HepG2 (cell line): Measurements from ENCODE around the gene IQGAP2. TPM values are rescaled to one million over a fixed set of nuclear protein-coding genes. Genes with fewer than 3 reads are reported as not detected.
A peak's percentile ranks its signal among the peaks of the same experiment; 100 is the strongest.

Source experiments
- CHCHD3 ChIP-seq: sonication (generic); formaldehyde crosslinking; IDR thresholded peaks from 2 replicates; pipeline ENCODE4 v1.8.0; 2022; ENCODE audit warnings: mild to moderate bottlenecking, missing genetic modification reagents, moderate library complexity
- DNMT1 ChIP-seq: sonication (generic); formaldehyde crosslinking; IDR thresholded peaks from 2 replicates; pipeline ENCODE4 v1.5.1; 2020; ENCODE audit warnings: mild to moderate bottlenecking, missing genetic modification reagents
- FOXJ3 ChIP-seq: sonication (generic); formaldehyde crosslinking; IDR thresholded peaks from 2 replicates; pipeline ENCODE4 v1.4.0; 2020; ENCODE audit warnings: missing genetic modification reagents, mild to moderate bottlenecking, borderline replicate concordance
- HOXA9 ChIP-seq: sonication (generic); formaldehyde crosslinking; IDR thresholded peaks from 2 replicates; pipeline ENCODE4 v1.8.1; 2022; ENCODE audit warnings: missing genetic modification reagents, mild to moderate bottlenecking, moderate library complexity, borderline replicate concordance
- MED1 ChIP-seq: sonication (generic); formaldehyde crosslinking; IDR thresholded peaks from 2 replicates; pipeline ENCODE4 v1.4.0; 2020; ENCODE audit warnings: missing genetic modification reagents
- PHB2 ChIP-seq: fragments of 450-650 bp; IDR thresholded peaks from 2 replicates; pipeline ENCODE4 v1.6.1; 2018; ENCODE audit not compliant: partially characterized antibody
- RFX5 ChIP-seq: IDR thresholded peaks from 2 replicates; pipeline ENCODE4 v1.6.1; 2011; ENCODE audit warnings: low read depth, low read length, improper control_type of control experiment
- U2AF1 ChIP-seq: fragments of 200-400 bp; formaldehyde crosslinking; optimal IDR thresholded peaks from 2 replicates; pipeline ENCODE3; 2017; ENCODE audit warnings: mild to moderate bottlenecking, low read depth, low read length
- ZNF121 ChIP-seq: sonication (generic); formaldehyde crosslinking; IDR thresholded peaks from 2 replicates; pipeline ENCODE4 v1.5.0; 2020; ENCODE audit warnings: mild to moderate bottlenecking, missing genetic modification reagents
- ZNF367 ChIP-seq: sonication (generic); formaldehyde crosslinking; IDR thresholded peaks from 2 replicates; pipeline ENCODE4 v1.4.0; 2020; ENCODE audit warnings: missing genetic modification reagents, borderline replicate concordance
- ZNF570 ChIP-seq: sonication (generic); formaldehyde crosslinking; IDR thresholded peaks from 2 replicates; pipeline ENCODE4 v1.4.0; 2020; ENCODE audit warnings: mild to moderate bottlenecking, missing genetic modification reagents, borderline replicate concordance
- ZNF678 ChIP-seq: sonication (generic); formaldehyde crosslinking; IDR thresholded peaks from 2 replicates; pipeline ENCODE4 v1.4.0; 2020; ENCODE audit warnings: mild to moderate bottlenecking, missing genetic modification reagents
- polyA plus RNA-seq, 8 experiments: library from polyadenylated mRNA; depleted of rRNA in 3 of 8; stranded (reverse) in 7 of 8; unstranded in 1 of 8; fragments of >200 nt; fragmentation: Illumina TruSeq in 4 of 8; extraction: Trizol in 4 of 8; gene quantifications; 2 replicates each; pipeline versions ENCODE4 v1.2.1 to v1.2.3, GENCODE V29; 2011 to 2016; ENCODE audit warnings: low read depth in 4 of 8, missing spikeins in 1 of 8, mixed read lengths in 1 of 8; ENCODE audit not compliant: insufficient read depth in 1 of 8
- total RNA-seq, 5 experiments: library from RNA; depleted of rRNA; stranded (reverse); fragments of >200 nt; fragmentation: Illumina TruSeq; extraction: Trizol; gene quantifications; 2 replicates each; pipeline ENCODE4 v1.2.3, GENCODE V29; 2016; ENCODE audit warnings: low read depth in 1 of 5
- TF ChIP-seq, protein P1 (sequence below): sonication (generic); formaldehyde crosslinking; IDR thresholded peaks from 2 replicates; pipeline ENCODE4 v1.4.0; 2020; ENCODE audit warnings: mild to moderate bottlenecking, low read depth, missing genetic modification reagents
- TF ChIP-seq, protein P2 (sequence below): sonication (generic); formaldehyde crosslinking; IDR thresholded peaks from 2 replicates; pipeline ENCODE4 v1.8.0; 2022; ENCODE audit warnings: missing genetic modification reagents, mild to moderate bottlenecking, borderline replicate concordance
- TF ChIP-seq, protein P3 (sequence below): sonication (generic); formaldehyde crosslinking; IDR thresholded peaks from 2 replicates; pipeline ENCODE4 v1.4.0; 2020; ENCODE audit warnings: mild to moderate bottlenecking, missing genetic modification reagents
- TF ChIP-seq, protein P4 (sequence below): sonication (generic); formaldehyde crosslinking; IDR thresholded peaks from 2 replicates; pipeline ENCODE4 v1.4.0; 2020; ENCODE audit warnings: mild to moderate bottlenecking, missing genetic modification reagents, borderline replicate concordance

IQGAP2 gene
- total and polyA plus RNA-seq, 2 of the 13 experiments (the other 11 are each of a cell fraction or from before 2014, with no cell fraction given), result 35.2 to 83.3 TPM

DNA sequence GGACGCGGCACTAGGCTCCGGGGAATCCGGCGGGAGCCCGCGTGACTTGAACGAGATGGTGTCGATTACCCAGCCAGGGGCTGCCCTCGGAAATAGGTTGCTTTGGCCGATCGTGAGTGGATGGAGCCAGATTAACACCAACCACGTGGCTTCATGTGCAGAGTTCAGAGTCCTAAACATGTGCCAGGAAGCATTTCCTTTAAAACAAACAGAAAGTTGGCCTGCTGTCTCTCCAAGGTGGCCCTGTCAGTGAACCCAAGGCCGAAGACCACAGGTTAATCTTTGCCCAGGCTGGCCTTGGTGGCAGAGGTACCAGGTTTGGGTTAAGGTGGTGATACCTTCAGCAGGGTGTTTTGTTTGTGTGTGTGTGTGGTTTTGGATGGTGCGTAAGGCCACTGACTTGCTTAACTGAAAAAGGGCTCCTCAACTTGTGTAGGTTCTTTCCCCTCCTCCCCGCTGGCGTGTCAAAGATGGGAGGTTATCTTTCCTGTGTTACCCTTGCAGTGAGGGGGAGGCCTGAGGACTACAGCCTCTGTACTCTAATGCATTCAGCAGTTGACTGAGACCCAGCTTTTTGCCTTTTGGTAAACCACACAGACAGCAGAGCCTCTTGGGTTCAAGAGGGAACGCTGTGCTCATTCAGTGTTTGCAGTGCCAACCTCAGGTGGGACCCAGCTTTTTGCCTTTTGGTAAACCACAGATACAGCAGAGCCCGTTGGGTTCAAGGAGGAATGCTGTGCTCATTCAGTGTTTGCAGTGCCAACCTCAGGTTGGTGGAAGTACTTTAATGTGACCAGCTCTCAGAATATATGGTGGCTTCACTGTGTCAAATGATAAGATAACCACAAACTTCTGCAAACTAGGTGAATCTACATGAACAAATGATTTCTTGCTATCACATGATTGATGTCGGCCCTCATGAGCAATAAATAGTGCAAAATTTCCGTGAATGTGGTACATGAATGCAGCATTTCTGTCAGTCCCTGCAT, 1.4 kb downstream of the IQGAP2 start (continued):
- no peak for TF ChIP-seq CHCHD3
- TF ChIP-seq MED1 (CRISPR knock-in tag), result peak; percentile 97
- TF ChIP-seq RFX5, result no peak
- no peak for TF ChIP-seq HOXA9 (CRISPR knock-in tag)
- no peak for TF ChIP-seq DNMT1 (CRISPR knock-in tag)
- TF ChIP-seq ZNF678 (CRISPR knock-in tag), result 0 out of 2 replicates have a peak, but pooled peaks have one; percentile 23
- no peak for TF ChIP-seq ZNF570 (CRISPR knock-in tag)
- no peak for TF ChIP-seq ZNF367
- no peak for TF ChIP-seq PHB2
- TF ChIP-seq, protein P1, sequence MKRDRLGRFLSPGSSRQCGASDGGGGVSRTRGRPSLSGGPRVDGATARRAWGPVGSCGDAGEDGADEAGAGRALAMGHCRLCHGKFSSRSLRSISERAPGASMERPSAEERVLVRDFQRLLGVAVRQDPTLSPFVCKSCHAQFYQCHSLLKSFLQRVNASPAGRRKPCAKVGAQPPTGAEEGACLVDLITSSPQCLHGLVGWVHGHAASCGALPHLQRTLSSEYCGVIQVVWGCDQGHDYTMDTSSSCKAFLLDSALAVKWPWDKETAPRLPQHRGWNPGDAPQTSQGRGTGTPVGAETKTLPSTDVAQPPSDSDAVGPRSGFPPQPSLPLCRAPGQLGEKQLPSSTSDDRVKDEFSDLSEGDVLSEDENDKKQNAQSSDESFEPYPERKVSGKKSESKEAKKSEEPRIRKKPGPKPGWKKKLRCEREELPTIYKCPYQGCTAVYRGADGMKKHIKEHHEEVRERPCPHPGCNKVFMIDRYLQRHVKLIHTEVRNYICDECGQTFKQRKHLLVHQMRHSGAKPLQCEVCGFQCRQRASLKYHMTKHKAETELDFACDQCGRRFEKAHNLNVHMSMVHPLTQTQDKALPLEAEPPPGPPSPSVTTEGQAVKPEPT (CRISPR knock-in tag), result peak; percentile 71
- TF ChIP-seq U2AF1, result no peak
- TF ChIP-seq, protein P2, sequence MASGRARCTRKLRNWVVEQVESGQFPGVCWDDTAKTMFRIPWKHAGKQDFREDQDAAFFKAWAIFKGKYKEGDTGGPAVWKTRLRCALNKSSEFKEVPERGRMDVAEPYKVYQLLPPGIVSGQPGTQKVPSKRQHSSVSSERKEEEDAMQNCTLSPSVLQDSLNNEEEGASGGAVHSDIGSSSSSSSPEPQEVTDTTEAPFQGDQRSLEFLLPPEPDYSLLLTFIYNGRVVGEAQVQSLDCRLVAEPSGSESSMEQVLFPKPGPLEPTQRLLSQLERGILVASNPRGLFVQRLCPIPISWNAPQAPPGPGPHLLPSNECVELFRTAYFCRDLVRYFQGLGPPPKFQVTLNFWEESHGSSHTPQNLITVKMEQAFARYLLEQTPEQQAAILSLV, result peak; percentile 92
- TF ChIP-seq ZNF121 (CRISPR knock-in tag), result peak; percentile 65; the same call in 1 of the 2 replicates
- TF ChIP-seq, protein P3, sequence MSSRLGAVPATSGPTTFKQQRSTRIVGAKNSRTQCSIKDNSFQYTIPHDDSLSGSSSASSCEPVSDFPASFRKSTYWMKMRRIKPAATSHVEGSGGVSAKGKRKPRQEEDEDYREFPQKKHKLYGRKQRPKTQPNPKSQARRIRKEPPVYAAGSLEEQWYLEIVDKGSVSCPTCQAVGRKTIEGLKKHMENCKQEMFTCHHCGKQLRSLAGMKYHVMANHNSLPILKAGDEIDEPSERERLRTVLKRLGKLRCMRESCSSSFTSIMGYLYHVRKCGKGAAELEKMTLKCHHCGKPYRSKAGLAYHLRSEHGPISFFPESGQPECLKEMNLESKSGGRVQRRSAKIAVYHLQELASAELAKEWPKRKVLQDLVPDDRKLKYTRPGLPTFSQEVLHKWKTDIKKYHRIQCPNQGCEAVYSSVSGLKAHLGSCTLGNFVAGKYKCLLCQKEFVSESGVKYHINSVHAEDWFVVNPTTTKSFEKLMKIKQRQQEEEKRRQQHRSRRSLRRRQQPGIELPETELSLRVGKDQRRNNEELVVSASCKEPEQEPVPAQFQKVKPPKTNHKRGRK (CRISPR knock-in tag), result 0 out of 2 replicates have a peak, but pooled peaks have one; percentile 21
- TF ChIP-seq, protein P4, sequence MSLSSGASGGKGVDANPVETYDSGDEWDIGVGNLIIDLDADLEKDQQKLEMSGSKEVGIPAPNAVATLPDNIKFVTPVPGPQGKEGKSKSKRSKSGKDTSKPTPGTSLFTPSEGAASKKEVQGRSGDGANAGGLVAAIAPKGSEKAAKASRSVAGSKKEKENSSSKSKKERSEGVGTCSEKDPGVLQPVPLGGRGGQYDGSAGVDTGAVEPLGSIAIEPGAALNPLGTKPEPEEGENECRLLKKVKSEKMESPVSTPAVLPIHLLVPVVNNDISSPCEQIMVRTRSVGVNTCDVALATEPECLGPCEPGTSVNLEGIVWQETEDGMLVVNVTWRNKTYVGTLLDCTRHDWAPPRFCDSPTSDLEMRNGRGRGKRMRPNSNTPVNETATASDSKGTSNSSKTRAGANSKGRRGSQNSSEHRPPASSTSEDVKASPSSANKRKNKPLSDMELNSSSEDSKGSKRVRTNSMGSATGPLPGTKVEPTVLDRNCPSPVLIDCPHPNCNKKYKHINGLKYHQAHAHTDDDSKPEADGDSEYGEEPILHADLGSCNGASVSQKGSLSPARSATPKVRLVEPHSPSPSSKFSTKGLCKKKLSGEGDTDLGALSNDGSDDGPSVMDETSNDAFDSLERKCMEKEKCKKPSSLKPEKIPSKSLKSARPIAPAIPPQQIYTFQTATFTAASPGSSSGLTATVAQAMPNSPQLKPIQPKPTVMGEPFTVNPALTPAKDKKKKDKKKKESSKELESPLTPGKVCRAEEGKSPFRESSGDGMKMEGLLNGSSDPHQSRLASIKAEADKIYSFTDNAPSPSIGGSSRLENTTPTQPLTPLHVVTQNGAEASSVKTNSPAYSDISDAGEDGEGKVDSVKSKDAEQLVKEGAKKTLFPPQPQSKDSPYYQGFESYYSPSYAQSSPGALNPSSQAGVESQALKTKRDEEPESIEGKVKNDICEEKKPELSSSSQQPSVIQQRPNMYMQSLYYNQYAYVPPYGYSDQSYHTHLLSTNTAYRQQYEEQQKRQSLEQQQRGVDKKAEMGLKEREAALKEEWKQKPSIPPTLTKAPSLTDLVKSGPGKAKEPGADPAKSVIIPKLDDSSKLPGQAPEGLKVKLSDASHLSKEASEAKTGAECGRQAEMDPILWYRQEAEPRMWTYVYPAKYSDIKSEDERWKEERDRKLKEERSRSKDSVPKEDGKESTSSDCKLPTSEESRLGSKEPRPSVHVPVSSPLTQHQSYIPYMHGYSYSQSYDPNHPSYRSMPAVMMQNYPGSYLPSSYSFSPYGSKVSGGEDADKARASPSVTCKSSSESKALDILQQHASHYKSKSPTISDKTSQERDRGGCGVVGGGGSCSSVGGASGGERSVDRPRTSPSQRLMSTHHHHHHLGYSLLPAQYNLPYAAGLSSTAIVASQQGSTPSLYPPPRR (CRISPR knock-in tag), result peak; percentile 86; the same call in 1 of the 2 replicates
- peak; percentile 81; the same call in 1 of the 2 replicates for TF ChIP-seq FOXJ3 (CRISPR knock-in tag)
